Urothelium cell line (cell line): ENCODE data around the gene SRCAP.

Experiments used
- DNase-seq: peaks from one replicate; pipeline ENCODE4 v3.0.0; 2011; ENCODE audit warnings: low spot score, mixed read lengths
- FAIRE-seq: peaks from 2 replicates; lab custom pipeline; 2011; peaks lifted over from hg19 to GRCh38; lab: Jason Lieb, UNC

The SRCAP gene

GRCh38 chr16:30769379-30770089, 70.6 kb downstream of the SRCAP start:
- DNase-seq = no peak
- no peak for FAIRE-seq

DNA sequence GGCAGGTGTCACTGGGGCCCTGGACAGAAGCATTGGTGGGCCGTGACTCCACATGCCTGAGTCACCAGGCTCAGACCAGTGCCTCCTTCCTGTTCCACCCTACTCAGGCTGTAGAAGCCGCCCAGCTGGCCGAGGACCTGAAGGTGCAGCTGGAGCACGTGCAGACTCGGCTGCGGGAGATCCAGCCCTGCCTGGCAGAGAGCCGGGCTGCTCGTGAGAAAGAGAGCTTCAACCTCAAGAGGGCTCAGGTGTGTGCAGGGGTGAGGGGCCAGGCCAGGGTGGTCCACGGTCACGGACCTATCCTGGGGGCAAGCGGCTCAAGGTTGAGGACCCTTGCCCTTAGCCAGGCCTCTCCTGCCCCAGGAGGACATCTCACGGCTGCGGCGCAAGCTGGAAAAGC, 72.8 kb downstream of the SRCAP start:
- no peak for FAIRE-seq
- DNase-seq = no peak

GRCh38 chr16:30773826-30774225, 74.9 kb downstream of the SRCAP start:
- DNase-seq = no peak
- no peak for FAIRE-seq

GRCh38 chr16:30774367-30775130, 75.6 kb downstream of the SRCAP start:
- no peak for DNase-seq
- no peak for FAIRE-seq

DNA sequence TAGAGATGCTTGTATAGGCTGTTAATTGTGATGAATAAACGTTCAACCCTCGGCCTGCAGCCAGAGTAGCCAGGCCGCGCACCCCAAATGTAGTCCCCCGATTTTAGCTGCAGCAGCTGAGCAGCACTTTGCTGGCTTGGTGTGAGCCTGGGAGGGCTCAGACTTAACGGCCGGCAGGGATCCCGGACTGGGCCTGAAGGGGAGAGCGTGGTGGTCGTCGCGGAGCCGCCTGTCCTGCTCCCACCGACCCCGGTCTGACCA, 76.1 kb downstream of the SRCAP start:
- FAIRE-seq = no peak

DNA sequence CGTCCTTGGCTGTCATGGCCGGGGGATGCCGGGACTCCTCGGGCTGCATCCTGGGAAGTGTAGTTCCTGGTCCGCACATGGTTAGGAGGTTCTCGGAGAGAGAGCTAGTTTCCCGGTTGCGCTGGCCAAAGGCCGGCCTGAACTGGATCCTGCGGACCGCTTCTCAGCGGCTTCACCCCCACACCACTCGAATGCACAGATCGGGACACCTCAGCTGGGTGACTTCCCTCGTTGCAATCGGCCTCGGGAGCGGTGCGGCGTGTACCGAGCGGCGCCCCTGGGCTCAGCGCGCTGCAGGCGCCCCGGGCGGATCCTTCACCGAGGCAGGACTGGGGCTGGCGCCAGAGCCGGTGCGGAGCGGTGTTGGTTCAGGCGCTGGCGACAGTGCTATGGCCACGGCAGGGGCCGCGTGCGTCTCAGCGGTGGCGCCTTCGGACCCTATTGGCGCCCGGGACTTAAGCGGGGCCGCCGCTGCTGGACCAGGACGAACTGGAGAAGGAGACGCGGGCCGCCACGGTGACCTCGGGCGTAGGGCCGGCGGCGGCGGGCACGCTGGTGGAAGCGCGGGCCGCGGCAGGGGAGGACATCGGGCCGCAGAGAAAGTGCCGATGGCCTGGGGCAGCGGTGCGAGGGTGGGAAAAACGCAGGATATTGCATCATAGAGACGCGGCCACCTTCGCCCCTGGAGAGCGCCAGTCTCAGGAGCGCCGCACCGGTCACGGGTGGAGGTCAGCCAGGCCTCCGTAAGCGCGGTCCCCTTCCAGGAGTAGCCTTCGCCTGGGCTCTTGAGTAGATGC, 76.6 kb downstream of the SRCAP start:
- FAIRE-seq = no peak

More for the DNA sequence above, 76.1 kb downstream of the SRCAP start:
- no peak for DNase-seq

GRCh38 chr16:30777591-30778297, 78.8 kb downstream of the SRCAP start:
- no peak for DNase-seq
- no peak for FAIRE-seq

More for the DNA sequence above, 76.6 kb downstream of the SRCAP start:
- DNase-seq = peak; percentile 89

- no peak for FAIRE-seq
- DNase-seq = no peak
Measured at GRCh38 chr16:30778549-30779244, 79.7 kb downstream of the SRCAP start.

GRCh38 chr16:30779596-30779995, 80.6 kb downstream of the SRCAP start:
- DNase-seq (no peak), FAIRE-seq (no peak)

DNA sequence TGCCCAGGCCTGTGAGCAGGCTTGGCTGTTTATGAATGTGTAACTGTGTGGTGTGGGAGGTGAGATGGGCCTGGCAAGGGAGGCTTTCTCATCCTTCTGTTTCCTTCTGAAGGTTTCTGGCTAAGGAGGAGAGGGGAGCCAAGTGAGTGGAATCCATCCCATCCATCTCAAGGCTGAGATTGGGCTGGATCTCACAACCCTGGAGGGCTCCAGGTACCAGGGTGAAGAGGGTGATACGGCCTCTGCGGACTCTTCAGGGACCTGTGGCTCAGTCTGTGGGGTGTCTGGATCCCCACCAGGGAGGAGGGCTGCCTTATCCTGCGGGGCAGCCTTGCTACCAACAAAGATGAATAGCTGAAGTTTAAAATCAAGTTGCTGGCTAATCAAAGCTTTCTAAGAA, 81.0 kb downstream of the SRCAP start:
- FAIRE-seq = no peak
- no peak for DNase-seq

- FAIRE-seq (no peak), DNase-seq (no peak)
Measured at GRCh38 chr16:30780549-30780948, 81.6 kb downstream of the SRCAP start.

DNA sequence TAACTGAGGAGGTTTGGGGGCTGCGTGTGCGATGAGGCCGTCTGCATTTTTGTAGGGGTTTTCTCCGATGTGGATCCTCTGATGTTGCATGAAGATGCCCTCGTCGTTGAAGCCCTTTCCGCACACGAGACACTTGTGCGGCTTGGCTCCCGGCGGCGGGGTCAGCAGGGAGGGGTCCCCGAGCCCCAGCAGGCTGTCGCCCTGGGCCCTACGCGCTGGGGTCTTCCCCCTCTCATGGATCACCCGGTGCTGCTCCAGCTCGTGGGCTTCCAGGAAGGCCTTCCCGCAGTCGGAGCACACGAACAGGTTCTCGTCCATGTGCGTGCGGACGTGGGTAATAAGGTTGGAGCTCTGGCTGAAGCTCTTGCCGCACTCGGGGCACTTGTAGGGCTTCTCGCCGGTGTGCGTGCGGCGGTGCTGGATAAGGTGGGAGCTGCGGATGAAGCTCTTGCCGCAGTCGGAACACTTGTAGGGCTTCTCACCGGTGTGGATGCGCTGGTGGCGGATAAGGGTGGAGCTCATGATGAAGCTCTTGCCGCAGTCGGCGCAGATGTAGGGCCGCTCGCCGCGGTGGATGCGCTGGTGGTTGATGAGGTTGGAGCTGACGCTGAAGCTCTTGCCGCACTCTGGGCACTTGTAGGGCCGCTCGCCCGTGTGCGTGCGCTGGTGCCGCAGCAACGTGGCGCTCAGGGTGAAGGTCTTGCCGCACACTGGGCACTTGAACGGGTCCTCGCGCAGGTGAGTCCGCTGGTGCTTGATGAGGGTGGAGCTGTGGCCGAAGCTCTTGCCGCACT, 83.7 kb downstream of the SRCAP start:
- DNase-seq (no peak), FAIRE-seq (no peak)

- DNase-seq (no peak), FAIRE-seq (no peak)
Measured at GRCh38 chr16:30783280-30784109, 84.5 kb downstream of the SRCAP start.

DNA sequence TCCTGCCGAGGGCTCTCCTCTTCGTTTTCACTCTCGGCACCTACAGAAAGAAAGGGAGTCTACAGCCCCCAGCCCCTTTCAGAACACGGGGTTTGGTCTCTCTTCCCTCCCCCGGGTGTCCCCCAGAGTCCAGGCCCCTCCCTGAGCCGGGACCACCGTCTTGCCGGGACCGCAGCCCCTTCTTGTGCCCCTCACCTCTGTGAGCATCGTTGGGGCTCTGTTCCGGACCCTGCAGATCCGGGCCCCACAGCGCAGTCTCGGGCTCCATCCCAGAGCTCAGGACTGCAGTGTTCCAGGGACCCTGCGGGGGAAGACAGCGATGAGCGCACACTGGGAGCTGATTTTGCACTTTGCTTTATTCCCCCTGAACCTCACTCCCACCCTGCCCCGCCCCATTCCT, 85.2 kb downstream of the SRCAP start:
- DNase-seq (no peak), FAIRE-seq (no peak)

DNA sequence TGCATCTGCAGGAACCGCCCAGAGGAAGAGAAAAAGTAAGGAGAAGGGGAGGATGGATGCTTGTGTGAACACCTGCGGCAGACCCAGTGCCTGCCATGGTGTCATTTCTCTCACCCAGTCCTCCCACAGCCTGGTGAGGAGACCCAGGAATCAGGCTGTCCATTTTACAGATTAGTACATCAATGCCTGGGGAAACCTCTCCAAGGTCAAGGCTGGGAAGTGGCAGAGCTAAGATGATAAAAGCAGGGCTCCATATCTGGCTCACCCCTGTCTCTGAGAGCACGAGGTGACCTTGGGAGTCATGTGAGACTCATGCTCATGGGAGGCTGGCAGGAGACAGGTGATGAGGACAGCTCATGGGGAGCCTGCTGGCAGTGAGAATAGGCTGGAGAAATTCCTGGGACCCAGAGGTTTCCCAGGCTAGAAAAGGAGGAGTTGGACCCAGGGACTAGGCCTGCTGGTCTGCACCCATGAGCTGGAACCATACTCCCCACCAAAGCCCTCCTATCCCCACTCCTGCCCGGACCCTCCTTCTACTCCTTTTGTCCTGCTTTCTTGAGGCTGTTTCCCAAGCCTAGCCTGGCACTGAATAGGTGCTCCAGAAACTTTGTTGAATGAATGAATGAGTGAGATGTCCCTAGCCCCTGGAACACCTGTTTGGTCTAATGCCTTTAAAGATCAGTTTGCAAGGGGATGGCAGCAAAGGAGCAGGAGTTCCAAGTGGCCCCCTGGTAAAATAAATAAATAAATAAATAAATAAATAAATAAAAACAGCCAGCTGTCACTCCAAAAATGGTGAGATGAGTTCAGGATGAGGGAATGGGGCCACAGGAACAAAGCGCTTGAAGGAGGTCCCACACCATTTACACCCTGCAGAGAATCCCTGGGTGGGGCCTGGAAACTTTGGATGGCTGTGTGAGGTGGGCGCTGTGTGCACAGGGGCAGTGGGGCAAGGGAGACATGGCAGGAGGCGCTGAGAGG, 86.4 kb downstream of the SRCAP start:
- FAIRE-seq (no peak), DNase-seq (no peak)

DNA sequence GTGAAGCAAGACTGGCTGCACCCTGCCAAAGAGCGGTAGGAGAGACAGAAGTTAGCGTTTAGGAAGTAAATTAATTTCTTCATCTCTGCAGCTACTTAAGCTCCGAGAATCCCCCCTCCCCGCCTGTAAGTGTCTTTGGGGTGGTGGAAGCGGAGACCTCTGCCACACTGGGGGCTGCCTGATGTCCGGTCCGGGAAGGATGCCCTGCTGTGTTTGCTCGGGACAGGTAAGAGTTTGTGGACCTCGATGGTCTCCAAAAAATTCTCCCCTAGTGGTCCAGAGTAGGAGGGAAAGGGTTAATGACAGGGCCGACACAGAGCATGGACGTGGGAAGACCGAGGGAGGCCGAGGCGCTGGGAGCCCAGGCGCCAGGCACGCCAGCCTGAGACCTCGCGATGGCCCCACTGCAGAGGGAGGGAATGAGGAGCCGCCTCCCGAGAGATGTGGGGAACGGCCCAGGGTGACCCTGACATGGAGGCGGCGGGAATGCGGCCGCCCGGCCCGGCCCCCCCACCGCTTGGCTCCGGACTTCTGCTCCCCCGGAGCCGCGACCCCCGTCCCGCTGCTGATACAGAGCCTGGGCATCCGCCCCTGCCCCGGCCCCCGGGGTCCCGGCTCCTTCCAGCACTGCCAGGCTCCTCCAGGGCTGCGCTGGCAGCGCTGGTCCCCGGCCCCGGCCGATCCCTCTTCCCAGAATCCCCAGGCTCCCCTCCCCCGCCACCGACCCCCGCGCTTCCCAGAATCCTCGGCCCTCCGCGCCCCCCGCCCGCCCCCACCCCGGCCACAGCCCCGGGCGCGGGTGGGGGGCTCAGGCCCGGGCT, 87.4 kb downstream of the SRCAP start:
- DNase-seq (peak; percentile 63), FAIRE-seq (no peak)
